K562 (cell line): Measurements from ENCODE around the gene MRPL40. TPM values are rescaled to one million over a fixed set of nuclear protein-coding genes. Genes with fewer than 3 reads are reported as not detected.

Experiments used
- HNRNPH1 ChIP-seq: fragments of 200-400 bp; formaldehyde crosslinking; optimal IDR thresholded peaks from 2 replicates; pipeline ENCODE3; 2017; ENCODE audit warnings: low read depth, mild to moderate bottlenecking, low read length, moderate library complexity
- RAD21 ChIP-seq, 2 experiments: fragments of 250-450 bp in 1 of 2; fragments of 450-650 bp in 1 of 2; sonication (Bioruptor Pico) in 1 of 2; formaldehyde crosslinking in 1 of 2; IDR thresholded peaks in 1 of 2; conservative IDR thresholded peaks in 1 of 2; 2 replicates each; pipeline versions ENCODE4 v1.4.0 to v1.8.0; 2020 to 2022; ENCODE audit warnings: mild to moderate bottlenecking in 2 of 2, moderate library complexity in 1 of 2
- SIN3A ChIP-seq, 2 experiments: fragments of 150-350 bp in 1 of 2; IDR thresholded peaks; 2 replicates each; pipeline ENCODE4 v1.6.1; 2011 to 2016; ENCODE audit warnings: borderline replicate concordance in 2 of 2, low read depth in 2 of 2, low read length in 2 of 2, mild to moderate bottlenecking in 2 of 2, moderate library complexity in 2 of 2; ENCODE audit not compliant: control insufficient read depth in 1 of 2
- SMC3 ChIP-seq: conservative IDR thresholded peaks from 2 replicates; pipeline ENCODE4 v1.6.1; 2011; ENCODE audit warnings: low read depth, low read length, improper control_type of control experiment; ENCODE audit not compliant: insufficient read depth
- TBL1XR1 ChIP-seq, 2 experiments: IDR thresholded peaks; 2 replicates each; pipeline ENCODE4 v1.6.1; 2012; ENCODE audit warnings: improper control_type of control experiment in 2 of 2, low read length in 2 of 2, mild to moderate bottlenecking in 1 of 2
- ZFP91 ChIP-seq: sonication (generic); formaldehyde crosslinking; IDR thresholded peaks from 2 replicates; pipeline ENCODE4 v1.8.0; 2022; ENCODE audit warnings: mild to moderate bottlenecking, missing genetic modification reagents
- ZNF263 ChIP-seq: sonication (generic); formaldehyde crosslinking; IDR thresholded peaks from 2 replicates; pipeline ENCODE4 v1.8.0; 2022; ENCODE audit warnings: mild to moderate bottlenecking, missing genetic modification reagents, borderline replicate concordance
- ZNF318 ChIP-seq, 2 experiments: fragments of 450-650 bp; IDR thresholded peaks; 2 replicates each; pipeline ENCODE4 v1.6.1; 2016; ENCODE audit warnings: mild to moderate bottlenecking in 2 of 2, borderline replicate concordance in 1 of 2, low read depth in 1 of 2, moderate library complexity in 1 of 2
- ZNF583 ChIP-seq: fragments of 250-450 bp; sonication (Bioruptor Pico); IDR thresholded peaks from 2 replicates; pipeline ENCODE4 v1.4.0; 2020
- polyA plus RNA-seq, 8 experiments: library from polyadenylated mRNA; depleted of rRNA in 4 of 8; stranded (reverse) in 5 of 8; unstranded in 3 of 8; fragments of >200 nt; fragmentation: Nextera tagmentation in 2 of 8; fragmentation: Illumina TruSeq in 1 of 8; extraction: Ambion mirVana in 2 of 8; extraction: Trizol in 1 of 8; gene quantifications; 2 replicates each; pipeline versions ENCODE4 v1.2.1 to v1.2.3, GENCODE V29; 2011 to 2014; ENCODE audit warnings: inconsistent platforms in 1 of 8, missing spikeins in 1 of 8
- total RNA-seq, 7 experiments: library from RNA; depleted of rRNA in 6 of 7; stranded (reverse); fragments of >200 nt in 6 of 7; fragmentation: Illumina TruSeq in 2 of 7; extraction: Trizol in 2 of 7; gene quantifications; 2 replicates each; pipeline versions ENCODE4 v1.2.1 to v1.2.3, GENCODE V29; 2011 to 2021; ENCODE audit warnings: low replicate concordance in 1 of 7

MRPL40 gene
- total and polyA plus RNA-seq, 9 of the 15 experiments (the other 6 are each of a cell fraction or from before 2014, with no cell fraction given): 132 to 652 (median 208) TPM

- TF ChIP-seq RAD21 (CRISPR knock-in tag; conservative IDR thresholded peaks at IDR 0.05 in 1 of 2, IDR thresholded peaks at IDR 0.05 in 1 of 2): 0 out of 4 replicates have a peak, but pooled peaks of 1 of the 2 experiments have one; percentile 3
- TF ChIP-seq ZFP91: peak; percentile 11; the same call in 1 of the 2 replicates
- TF ChIP-seq HNRNPH1: no peak
- TF ChIP-seq TBL1XR1 (IDR thresholded peaks at IDR 0.05; ENCODE audit: low read length in 2 of 2): 0 out of 4 replicates have a peak, but pooled peaks of 1 of the 2 experiments have one; percentile 26
- TF ChIP-seq ZNF583 (CRISPR knock-in tag): no peak
- no peak for TF ChIP-seq SIN3A (IDR thresholded peaks at IDR 0.05; ENCODE audit: borderline replicate concordance in 2 of 2, control insufficient read depth in 1 of 2, low read depth in 2 of 2, low read length in 2 of 2)
- TF ChIP-seq SMC3: 0 out of 2 replicates have a peak, but pooled peaks have one; percentile 2
- no peak for TF ChIP-seq ZNF318 (IDR thresholded peaks at IDR 0.05; ENCODE audit: borderline replicate concordance in 1 of 2, low read depth in 1 of 2)
- 0 out of 2 replicates have a peak, but pooled peaks have one; percentile 2 for TF ChIP-seq ZNF263 (CRISPR knock-in tag)
Measured at GRCh38 chr22:19387038-19387437, 45.3 kb upstream of the MRPL40 start (continued).
